DMS79 treated with DMSO at 0.1 percent for 48 hours (cell line): ENCODE results near the gene MYO1D.

ENCODE experiments used
- DNase-seq: peaks from one replicate; lab custom pipeline; 2025; lab: John Stamatoyannopoulos, UW

MYO1D gene

GRCh38 chr17:32622540-32622939 is 254.4 kb downstream of the MYO1D start:
- DNase-seq: no peak

DNA sequence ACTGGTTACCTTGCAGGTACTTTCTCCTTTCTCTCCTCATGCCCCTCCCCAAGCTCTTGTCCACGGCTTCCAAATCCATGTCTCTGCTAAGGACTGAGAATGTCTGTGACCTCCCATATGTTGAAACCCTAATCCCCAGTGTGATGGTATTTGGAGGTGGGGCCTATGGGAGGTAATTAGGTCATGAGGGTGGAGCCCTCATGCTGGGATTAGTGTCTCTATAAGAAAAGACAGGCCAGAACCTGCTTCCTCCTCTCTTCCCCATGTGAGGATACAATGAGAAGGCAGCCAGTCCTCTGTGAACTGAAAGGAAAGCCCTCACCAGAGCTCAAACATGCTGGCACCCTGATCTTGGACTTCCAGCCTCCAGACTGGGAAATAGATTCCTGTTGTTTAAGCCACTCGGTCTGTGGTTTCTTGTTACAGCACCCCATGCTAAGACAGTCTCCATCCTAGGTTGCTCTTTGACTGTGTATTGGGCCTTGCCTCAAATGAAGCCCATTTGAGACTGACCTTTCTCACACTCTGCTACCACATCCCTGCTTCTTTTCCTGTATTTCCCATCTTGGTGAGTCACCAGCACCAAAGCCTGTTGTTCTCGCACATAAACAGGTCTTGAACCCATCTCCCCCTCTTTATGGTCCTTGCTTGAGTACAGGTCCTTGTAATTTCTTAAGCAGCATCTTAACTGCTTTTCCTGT is 255.2 kb downstream of the MYO1D start:
- DNase-seq: no peak

GRCh38 chr17:32615326-32615725 is 261.6 kb downstream of the MYO1D start:
- no peak for DNase-seq

- no peak for DNase-seq
Measured at GRCh38 chr17:32610943-32611342, 266.0 kb downstream of the MYO1D start.

DNA sequence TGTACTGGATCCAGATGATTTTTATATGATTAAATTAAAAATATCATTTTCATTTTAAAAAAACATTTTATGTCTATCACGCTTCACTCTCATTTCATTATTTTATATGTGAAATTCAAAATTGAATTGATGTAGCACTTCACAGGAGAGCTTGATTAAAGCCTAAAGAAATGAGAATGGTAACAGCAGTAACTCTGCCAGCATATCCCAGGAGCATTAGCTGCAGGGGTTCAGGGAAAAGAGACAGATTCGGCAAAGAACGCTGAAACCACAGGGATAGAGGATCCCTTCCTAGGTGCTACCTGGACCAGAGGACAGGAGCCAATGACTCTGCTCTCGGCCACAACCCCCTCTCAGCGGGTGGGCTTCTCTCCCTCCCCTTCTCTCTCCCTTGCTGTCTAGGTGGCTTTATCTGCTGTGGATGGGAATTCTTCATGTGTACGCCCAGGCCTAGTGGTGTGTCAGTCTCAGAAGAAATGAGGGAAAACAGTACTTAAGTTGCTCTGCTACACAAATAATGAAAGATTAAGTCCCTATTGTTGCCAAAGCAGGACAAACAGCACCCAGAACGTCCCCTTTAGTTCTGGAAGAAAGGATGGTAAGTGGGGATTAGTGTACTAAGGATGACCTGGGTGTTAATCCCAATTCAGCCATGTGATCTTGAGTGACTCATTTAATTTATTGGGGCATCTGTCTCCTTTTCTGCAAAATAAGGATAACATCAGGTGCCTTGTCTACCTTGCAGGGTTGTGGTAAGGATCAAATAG is 266.9 kb downstream of the MYO1D start:
- DNase-seq: no peak

DNA sequence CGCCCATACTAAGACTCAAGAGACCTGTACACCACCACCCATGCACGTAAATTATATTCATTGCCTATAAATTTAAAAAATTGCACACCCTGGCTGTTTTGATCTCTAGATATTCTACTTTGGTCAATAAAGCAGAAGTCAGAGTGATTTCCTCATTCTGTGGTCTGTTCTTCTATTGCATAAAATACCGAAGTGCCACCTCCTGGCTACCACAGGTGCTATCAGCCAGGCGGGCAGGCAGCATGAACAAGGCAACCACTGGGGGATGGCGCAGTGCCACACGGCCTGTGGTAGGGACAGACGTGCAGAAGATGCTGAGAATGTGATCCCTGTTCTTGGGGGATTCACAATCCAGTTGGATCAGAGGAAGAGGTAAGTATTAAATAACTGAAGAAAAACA is 267.8 kb downstream of the MYO1D start:
- DNase-seq: no peak

DNA sequence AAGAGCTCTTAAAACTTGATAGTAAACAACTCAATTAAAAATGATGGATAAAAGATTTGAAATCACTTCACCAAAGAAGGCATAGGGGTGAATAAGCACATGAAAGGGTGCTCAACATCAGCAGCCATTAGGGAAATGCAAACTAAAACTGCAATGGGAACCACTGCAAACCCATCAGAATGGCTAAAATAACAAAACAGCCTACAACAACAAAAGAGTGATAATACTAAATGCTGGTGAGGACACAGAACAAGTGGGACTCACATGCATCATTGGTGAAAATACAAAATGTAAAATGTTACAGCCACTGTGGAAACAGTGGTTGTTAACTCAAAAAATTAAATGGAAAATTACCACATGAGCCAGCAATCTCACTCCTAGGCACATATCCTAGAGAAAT is 268.7 kb downstream of the MYO1D start:
- DNase-seq: no peak

DNA sequence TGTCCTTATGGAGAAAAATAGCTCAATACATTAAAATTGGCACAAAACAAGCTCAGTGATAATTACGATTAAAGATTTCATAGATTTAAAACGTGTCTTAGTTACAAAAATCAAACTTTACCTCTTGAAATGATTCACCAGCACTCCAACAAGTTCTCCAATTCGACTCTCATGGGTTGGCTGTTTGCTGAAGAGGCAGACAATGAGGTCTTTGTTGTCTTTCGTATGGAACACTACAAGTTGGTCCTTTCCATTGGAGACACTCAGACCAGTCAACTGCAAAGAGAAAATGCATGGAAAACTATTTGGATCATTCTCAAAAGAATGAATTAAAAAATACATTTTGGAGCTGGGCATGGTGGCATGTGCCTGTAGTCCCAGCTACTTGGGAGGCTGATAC is 272.0 kb downstream of the MYO1D start:
- no peak for DNase-seq

GRCh38 chr17:32602396-32602795 is 274.5 kb downstream of the MYO1D start:
- no peak for DNase-seq

DNA sequence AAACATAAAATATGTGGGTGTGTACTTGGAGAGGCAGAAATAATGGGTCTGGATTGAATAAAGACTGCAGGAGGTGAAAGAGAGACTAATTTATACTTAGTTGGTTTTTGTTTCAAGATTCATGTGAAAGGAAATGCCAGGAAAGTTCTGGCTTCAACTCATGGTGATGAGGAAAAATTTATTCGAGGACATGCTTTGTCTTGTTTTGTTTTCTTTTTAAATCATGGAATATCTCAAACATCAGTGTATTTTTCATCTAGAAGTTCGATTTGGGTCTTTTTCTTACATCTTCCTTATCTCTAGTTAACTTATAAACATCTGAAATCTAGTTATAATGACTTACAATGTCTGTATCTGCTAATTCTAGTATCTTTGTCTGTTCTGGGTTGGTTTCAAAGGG is 275.1 kb downstream of the MYO1D start:
- no peak for DNase-seq

DNA sequence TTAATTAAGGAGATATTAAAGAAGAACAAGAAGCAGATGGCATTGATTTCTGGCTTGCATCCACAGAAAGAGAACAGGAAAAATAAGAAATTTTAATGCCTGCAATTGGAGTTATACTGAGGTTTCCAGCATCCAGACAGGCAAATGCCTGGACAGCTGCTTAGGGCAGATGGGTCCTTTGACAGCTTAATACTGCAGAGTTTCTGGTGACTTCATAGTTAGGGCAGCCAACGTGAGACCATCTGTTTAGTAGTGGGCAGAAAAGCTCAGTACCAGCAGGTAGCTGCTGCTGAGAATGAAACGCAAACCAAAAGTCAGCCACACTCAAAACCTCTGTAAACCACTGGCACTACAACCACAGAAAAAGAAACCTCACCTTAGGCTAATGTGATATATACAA is 280.3 kb downstream of the MYO1D start:
- DNase-seq: no peak

- DNase-seq: no peak
Measured at GRCh38 chr17:32596206-32596605, 280.7 kb downstream of the MYO1D start.

GRCh38 chr17:32593003-32593402 is 283.9 kb downstream of the MYO1D start:
- no peak for DNase-seq

GRCh38 chr17:32591405-32591804 is 285.5 kb downstream of the MYO1D start:
- DNase-seq: no peak

- DNase-seq: no peak
Measured at GRCh38 chr17:32590974-32591373, 285.9 kb downstream of the MYO1D start.

GRCh38 chr17:32588982-32589381 is 287.9 kb downstream of the MYO1D start:
- no peak for DNase-seq

GRCh38 chr17:32588135-32588534 is 288.8 kb downstream of the MYO1D start:
- no peak for DNase-seq

GRCh38 chr17:32586666-32587065 is 290.3 kb downstream of the MYO1D start:
- DNase-seq: no peak

DNA sequence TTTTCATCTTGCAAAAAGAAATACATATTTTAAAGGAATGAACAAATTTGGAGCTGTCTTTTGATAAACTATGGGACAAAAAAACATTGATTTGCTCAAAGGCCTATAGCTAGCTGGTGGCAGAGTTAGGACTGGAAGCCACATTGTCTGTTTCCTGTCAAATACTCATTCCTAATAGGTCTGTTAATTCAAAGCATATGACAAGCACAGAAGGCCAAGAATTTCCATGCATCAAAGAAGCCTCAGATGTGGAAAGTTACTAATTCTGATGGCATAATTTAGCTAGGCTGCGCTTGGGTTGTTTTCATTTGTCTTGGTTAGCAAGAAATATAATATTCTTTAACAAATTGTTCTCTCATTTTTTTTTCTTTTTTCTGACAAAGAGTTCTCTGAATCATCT is 292.1 kb downstream of the MYO1D start:
- DNase-seq: no peak

GRCh38 chr17:32583053-32583452 is 293.9 kb downstream of the MYO1D start:
- no peak for DNase-seq

DNA sequence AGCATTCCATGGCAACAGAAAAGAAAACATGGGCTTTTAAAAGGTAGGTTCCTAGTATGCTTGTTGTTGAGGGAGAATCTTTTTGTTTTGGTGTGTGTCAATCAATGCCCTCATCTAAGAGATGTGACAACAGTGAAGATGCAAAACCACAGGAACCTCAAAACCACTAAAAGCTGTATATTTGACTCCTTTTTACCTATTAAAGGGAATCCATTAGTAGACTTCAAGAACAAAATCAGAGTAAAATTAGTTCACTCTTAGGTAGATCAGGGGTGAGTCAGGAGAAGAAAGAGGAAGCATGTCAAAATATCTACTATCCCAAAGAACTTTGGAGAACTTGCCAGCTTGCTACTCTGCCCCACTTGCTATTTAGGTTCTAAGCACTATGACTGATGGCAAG is 301.1 kb downstream of the MYO1D start:
- no peak for DNase-seq

- no peak for DNase-seq
Measured at GRCh38 chr17:32570081-32570396, 306.9 kb downstream of the MYO1D start.

DNA sequence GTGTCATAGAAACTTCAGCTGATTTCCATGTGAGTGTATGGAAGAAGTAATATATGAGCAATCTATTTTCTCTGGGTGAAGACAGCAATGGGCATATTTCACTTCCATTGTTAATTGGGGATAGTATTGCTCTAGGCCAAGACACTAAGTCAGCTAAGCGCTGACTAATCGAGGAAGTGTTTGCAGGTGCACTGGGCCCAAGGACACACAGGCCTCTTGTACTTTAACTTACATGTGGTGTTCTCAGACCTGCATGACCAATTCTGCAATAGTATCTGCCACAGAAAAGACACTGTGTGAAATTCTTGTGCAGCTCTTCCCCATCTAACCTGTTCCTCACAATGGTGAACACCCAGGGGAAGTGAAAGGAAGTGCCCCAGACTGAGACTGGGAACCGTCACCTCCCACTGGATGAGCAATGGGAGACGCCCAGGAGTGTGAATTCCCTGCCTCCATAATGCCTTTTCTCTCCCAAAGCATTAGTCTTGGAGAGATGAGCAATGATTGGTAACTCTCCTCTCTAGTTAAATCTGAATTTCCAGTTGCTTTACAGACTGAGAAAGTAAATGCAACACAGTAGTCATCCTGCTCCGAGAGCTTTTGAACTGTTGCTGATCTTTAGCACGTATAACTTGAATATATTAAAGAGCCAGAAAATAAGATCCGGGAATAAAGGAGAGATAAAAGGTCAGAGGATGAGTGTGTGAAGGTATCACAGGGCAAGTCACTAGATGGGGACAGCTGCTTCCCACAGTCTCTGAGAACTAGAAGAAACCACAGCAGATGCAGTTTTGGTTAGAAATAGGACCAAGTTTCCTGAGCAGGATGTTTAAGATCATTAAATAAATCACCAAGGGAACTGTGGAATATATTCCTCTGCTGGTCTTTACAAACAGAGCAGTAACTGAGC is 307.5 kb downstream of the MYO1D start:
- no peak for DNase-seq
